Measurements from ENCODE around the gene NBPF8.
"Not testable (repeated sequence)": the region's sequence is repeated elsewhere in the genome, so short reads cannot be mapped to it uniquely, and the experiment has no call there.

Gene NBPF8

GRCh38 chr1:120414911-120415480 is at the start of gene NBPF8:
TSS of gene NBPF8 (plus strand) at chr1:120415035. CDS start at chr1:120436523, 21,488 bp downstream.
- DNase-seq (ENCODE audit: extremely low spot score, insufficient read length, low read depth); FAIRE-seq: not testable (repeated sequence)

GRCh38 chr1:120367709-120368108 is 47.1 kb upstream of the NBPF8 start:
- DNase-seq (ENCODE audit: extremely low spot score, insufficient read length, low read depth); FAIRE-seq: not testable (repeated sequence)

GRCh38 chr1:120386651-120387050 is 28.2 kb upstream of the NBPF8 start:
- FAIRE-seq; DNase-seq (ENCODE audit: extremely low spot score, insufficient read length, low read depth): not testable (repeated sequence)

GRCh38 chr1:120388597-120389126 is 26.2 kb upstream of the NBPF8 start:
- DNase-seq (ENCODE audit: extremely low spot score, insufficient read length, low read depth); FAIRE-seq: not testable (repeated sequence)

GRCh38 chr1:120391365-120391764 is 23.5 kb upstream of the NBPF8 start:
- FAIRE-seq; DNase-seq (ENCODE audit: extremely low spot score, insufficient read length, low read depth): not testable (repeated sequence)

- not testable (repeated sequence) for DNase-seq (ENCODE audit: extremely low spot score, insufficient read length, low read depth); FAIRE-seq
Measured at GRCh38 chr1:120393316-120394232, 21.3 kb upstream of the NBPF8 start.

- DNase-seq (ENCODE audit: extremely low spot score, insufficient read length, low read depth); FAIRE-seq: not testable (repeated sequence)
Measured at GRCh38 chr1:120405348-120405747, 9.5 kb upstream of the NBPF8 start.

GRCh38 chr1:120414451-120414850 is 384 bp upstream of the NBPF8 start:
- not testable (repeated sequence) for DNase-seq (ENCODE audit: extremely low spot score, insufficient read length, low read depth); FAIRE-seq

GRCh38 chr1:120415492-120415961 is 692 bp downstream of the NBPF8 start:
- FAIRE-seq; DNase-seq (ENCODE audit: extremely low spot score, insufficient read length, low read depth): not testable (repeated sequence)

GRCh38 chr1:120425063-120425462 is 10.2 kb downstream of the NBPF8 start:
- not testable (repeated sequence) for FAIRE-seq

GRCh38 chr1:120431626-120432025 is 16.8 kb downstream of the NBPF8 start:
- FAIRE-seq; DNase-seq (ENCODE audit: extremely low spot score, insufficient read length, low read depth): not testable (repeated sequence)

More at GRCh38 chr1:120425063-120425462, 10.2 kb downstream of the NBPF8 start:
- not testable (repeated sequence) for DNase-seq (ENCODE audit: extremely low spot score, insufficient read length, low read depth)

- FAIRE-seq; DNase-seq (ENCODE audit: extremely low spot score, insufficient read length, low read depth): not testable (repeated sequence)
Measured at GRCh38 chr1:120433831-120434230, 19.0 kb downstream of the NBPF8 start.

- not testable (repeated sequence) for FAIRE-seq
Measured at GRCh38 chr1:120449124-120449523, 34.3 kb downstream of the NBPF8 start.

More at GRCh38 chr1:120449124-120449523, 34.3 kb downstream of the NBPF8 start:
- not testable (repeated sequence) for DNase-seq (ENCODE audit: extremely low spot score, insufficient read length, low read depth)
